Measurements from ENCODE around the gene RAD54L2.

- no peak for TF ChIP-seq FOXA1 (IDR thresholded peaks at IDR 0.05)
- TF ChIP-seq ZNF384 (IDR thresholded peaks at IDR 0.05): no peak
- TF ChIP-seq SP1 (IDR thresholded peaks at IDR 0.05): no peak
- TF ChIP-seq HDGF (IDR thresholded peaks at IDR 0.05; ENCODE audit: borderline replicate concordance): no peak
- no peak for TF ChIP-seq FOXM1 (IDR thresholded peaks at IDR 0.05; ENCODE audit: borderline replicate concordance)
These were observed 39.4 kb upstream of the RAD54L2 start for GRCh38 chr3:51498876-51499738.

Data from HEK293T (cell line).